ENCODE data around the gene ITIH5.
A peak's percentile ranks its signal among the peaks of the same experiment; 100 is the strongest.
"Not testable (repeated sequence)": the region's sequence is repeated elsewhere in the genome, so short reads cannot be mapped to it uniquely, and the experiment has no call there.

Gene ITIH5

DNA sequence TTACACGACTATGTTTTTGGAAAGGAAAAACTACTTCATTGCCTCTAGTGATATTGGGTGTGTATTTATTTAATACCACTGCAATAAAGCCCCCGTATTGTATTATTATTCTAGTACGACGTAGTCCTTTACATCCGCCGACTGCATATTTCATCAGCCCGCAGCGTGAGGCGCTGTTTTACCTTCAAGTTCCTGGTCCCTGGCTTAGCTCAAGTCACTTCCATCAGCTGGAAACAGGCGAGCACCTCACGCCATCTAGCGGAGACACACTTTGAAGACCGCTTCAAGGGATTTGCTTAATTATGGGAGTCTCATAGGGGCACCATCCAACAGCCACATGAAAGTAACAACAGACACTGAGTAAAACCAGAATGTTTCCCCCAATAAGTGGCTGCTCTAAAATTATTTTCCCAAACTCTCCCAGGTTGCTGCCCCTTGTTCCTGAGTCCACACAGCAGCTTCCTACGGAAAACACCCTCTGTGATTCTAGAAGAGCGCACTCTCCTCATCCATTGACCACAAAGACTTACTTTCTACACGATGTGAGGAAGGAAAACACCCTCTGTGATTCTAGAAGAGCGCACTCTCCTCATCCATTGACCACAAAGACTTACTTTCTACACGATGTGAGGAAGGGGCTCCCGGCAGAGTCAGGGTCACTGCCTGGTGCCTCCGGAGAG, 20.6 kb upstream of the ITIH5 start:
- peak; percentile 31 to 83 for DNase-seq

DNA sequence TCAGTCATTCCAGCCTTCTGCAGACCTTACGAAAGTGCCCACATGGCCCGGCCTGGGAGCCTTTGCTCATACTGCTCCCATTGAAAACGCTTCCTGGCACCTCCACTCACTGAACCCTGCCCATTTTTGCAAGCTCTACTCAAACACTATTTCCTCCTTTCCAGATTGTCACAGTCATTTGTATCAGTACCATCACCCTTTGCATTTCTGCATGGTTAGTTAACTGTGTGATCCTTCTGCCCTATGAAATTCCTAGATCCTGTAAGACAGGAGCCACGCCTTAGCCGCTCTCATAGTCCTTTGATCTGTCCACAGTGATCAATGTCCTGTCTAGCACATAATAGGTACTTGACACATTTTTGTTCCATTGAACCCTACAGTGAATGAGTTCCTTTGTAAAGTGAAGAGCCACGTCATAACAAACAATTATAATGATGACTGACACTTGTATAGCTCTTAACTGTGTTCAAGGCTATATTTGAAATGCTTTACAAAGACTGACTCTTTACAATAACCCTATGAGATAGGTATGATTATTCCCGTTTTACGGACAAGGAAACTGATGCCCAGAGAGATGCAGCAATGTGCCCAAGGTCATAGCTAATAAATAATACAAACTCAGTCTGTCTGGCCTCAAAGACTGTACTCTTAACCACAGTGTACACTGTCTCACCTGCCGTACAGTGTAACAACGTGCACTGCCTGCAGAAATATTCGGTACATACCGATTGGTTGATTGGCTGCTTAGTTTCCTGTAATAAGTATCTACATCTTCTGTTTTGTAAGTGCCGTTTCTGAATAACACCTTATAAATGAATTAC, 19.8 kb upstream of the ITIH5 start:
- DNase-seq: no peak

DNA sequence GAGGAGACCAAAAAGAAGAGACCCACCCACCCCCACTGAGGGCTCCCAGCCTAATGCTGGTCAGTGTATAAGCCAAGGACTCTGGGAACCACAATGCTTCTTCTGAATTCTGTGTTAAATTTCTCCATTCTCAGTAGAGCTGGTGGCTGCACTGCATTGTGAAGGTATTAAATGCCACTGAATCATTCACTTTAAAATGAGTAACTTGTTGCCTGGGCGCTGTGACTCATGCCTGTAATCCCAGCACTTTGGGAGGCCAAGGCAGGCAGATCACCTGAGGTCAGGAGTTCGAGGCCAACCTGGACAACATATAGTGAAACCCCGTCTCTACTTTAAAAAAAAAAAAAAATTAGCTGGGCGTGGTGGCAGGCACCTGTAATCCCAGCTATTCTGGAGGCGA, 13.3 kb upstream of the ITIH5 start:
- not testable (repeated sequence) for DNase-seq

DNA sequence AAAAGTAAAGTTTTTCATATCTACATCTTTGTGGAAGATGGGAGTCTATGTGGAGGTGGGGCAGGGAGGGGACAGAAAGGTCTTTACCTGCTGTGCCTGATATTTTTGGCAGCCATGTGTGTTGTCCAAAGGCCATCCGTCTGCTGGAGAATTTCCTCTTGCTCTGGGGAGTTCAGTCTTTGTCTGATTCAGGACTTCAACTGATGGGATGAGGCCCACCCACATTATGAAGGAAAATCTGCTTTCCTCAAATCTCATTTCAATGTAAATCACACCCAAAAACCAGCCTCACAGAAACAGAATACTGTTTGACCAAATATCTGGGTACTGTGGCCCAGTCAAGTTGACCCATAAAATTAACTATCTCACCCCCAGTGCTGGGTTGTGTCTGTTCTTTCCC, 12.5 kb upstream of the ITIH5 start:
- DNase-seq: no peak

DNA sequence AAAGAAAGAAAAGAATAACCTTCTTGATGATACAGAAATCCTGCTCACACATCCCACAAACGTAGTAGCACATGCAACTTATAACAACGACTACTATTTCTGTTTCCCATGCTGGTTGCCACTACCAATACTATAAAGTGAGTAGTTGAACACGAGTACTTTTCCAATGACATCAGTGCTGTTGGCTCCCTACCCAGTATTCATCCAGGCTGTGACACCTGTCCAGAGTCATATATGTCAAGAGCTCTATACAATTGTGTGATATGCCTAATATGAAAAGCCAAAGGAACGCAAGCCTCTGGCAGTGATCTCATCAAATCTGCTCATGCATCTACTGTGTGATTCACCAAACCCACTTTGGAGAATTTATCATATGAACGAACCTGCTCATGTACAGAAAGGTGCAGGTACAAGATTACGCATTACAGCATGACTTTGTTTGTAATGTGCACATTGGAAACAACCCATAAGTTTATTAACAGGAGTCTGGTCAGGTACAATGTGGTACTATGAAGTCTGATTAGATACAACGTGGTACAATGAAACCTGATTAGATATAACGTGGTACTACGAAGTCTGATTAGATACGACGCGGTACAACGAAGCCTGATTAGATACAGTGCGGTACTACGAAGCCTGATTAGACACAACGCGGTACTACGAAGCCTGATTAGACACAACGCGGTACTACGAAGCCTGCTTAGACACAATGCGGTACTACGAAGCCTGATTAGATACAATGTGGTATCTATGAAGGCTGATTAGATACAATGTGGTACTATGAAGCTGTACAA, 5.8 kb upstream of the ITIH5 start:
- DNase-seq: no peak

DNA sequence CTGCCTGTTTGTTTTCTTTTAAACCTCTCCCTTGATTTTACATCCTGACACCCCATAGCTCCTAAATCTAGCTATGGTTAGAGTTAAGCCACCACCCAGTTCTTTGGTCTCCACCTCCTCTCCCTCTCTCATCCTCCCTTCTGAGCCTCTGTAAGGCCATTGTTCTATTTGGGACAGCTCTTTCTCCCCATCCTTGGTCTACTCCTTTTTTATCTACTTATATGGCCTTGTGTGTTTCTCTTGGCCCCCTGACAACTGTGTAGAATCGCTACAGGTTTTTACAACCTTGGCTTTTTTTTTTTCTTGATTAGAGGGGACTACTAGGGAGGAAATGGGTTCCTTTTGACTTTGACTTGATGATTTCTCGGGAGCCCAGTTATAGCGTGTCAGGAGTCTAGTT, 3.4 kb upstream of the ITIH5 start:
- DNase-seq: no peak

DNA sequence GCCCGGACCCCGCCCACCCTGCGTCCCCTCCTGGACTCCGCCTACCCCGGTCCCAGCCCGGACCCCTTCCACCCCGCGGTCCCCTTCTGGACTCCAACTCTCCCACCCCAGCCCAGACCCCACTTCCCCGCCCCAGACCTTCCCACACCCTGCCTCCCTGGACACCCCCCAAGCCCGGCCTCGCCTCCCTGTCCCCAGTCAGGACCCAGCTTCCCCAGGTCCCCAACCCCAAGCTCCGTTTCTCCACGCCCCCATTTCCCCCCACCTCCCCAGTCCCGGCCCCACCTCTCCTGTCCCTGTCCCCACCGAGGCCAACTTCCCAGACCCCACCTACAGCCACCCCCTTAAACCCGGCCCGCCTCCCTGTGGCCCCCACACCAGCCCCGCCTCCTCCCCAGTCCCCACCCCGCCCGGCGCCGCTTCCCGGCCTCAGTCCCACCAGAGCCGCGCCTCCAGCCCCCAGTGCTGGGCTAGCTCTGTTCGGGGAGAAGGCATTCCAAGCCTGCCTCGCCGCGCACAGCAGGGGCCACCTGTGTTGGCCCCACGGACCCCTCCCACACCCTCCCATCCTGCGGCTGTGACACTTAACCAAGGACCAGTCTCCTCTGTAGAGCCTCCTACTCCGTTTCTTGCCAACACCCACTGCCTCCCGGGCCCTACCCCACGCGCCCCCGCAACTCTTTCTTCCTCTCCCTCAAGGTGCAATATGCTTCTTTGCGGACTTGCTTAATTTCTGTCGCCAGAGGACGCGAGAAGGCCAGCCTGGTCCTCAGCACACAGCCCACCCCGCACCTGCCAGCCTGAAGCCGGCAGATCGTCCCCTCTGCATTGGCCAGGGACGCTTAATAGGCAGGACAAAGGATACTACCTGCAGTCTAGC, 736 bp upstream of the ITIH5 start:
- no peak for DNase-seq

DNA sequence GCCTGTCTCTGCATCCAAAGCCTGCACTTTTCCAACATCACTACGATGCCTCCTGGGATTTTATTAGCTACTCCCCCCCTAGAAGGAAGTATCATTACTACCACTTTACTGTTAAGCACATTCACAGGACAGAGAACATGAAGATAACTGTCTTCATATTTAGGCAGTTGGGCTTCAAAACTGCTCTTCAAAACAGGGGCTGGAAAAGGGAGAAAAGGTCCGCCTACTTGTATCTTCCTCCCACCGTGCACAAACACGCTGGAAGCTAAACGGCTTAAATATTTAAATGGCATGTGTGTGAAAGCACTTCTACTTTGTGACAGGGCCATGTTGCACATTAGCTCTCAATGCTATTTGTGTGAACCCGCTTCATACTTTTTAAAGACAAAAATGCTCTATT, 999 bp downstream of the ITIH5 start:
- no peak for DNase-seq

GRCh38 chr10:7664707-7665106, 2.1 kb downstream of the ITIH5 start:
- DNase-seq: no peak

DNA sequence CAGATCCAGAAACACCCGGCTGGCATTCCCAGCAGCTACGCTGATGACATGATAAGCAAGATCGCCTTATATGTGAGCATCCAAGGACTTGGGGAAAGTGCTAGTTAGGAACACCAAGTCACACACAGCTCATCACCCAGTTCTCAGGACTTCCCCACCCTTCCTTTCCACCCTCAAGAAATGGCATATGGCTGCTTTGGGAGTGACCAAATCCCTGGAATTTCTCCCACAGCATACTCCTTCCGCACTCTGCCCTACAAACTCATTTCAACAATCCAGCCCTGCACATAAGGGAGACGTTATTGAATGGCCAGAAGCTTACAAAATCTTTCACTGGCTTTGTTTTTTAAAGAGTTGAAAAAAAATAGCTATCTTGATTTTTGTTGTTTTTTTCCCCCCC, 4.2 kb downstream of the ITIH5 start:
- no peak for DNase-seq

GRCh38 chr10:7659560-7659959, 7.2 kb downstream of the ITIH5 start:
- DNase-seq: no peak

- DNase-seq: no peak
These were observed 9.2 kb downstream of the ITIH5 start for GRCh38 chr10:7657552-7657951.

GRCh38 chr10:7657079-7657478, 9.7 kb downstream of the ITIH5 start:
- DNase-seq: not testable (repeated sequence)

DNA sequence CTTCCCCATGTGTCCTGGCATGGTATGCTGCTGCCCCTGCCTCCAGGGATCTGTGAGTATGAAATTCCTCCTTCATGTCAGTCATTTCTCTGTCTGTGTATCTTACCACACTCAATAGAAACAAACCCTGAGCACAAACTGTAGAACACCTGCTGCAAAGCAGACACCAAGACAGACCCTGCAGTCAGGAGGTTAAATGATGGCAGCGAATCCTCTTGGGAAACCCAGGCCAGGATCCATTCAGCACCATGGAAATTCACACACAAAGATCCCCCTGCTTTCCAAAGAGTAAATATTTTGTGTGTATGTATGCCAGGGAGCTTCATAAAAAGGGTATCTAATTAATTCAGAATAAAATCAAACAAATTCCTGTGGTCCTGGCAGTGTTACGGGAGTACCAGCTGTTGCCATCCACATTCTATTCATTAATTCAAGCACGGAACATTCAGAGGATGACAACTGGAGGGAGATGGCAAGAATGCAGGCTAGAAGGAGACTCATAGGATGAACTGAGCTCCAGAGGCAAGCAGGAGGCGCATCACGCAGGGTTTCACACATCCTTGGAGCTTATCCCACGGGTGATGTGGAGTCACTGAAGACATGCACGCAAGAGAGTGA, 14.8 kb downstream of the ITIH5 start:
- no peak for DNase-seq

- no peak for DNase-seq
These were observed 17.0 kb downstream of the ITIH5 start for GRCh38 chr10:7649673-7650300.

DNA sequence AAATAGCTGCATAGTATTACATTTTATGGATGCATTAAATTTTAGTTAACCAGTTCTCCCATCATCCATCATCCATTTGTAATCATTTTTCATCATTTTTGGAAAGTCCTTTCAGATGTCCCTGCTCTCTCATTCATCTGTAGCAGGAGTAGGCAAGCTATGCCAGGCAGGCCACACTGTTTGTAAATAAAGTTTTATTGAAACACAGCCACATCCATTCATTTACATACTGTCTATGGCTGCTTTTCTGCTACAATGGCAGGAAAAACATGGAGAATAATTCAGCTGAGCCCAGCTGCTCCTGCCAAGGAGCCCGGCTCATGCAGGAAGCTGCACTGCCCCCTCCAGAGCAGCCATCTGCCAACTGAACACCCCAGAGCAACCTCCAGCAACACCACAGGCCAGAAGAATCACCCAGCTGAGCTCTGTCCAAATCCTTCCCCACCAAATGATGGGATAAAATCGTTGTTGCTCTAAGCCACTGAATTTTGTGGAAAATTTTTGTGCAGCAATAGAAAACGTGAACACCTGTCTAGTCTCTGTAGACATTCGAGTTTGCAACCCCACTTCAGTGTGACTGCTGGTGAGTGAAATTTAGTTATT, 19.6 kb downstream of the ITIH5 start:
- no peak for DNase-seq

DNA sequence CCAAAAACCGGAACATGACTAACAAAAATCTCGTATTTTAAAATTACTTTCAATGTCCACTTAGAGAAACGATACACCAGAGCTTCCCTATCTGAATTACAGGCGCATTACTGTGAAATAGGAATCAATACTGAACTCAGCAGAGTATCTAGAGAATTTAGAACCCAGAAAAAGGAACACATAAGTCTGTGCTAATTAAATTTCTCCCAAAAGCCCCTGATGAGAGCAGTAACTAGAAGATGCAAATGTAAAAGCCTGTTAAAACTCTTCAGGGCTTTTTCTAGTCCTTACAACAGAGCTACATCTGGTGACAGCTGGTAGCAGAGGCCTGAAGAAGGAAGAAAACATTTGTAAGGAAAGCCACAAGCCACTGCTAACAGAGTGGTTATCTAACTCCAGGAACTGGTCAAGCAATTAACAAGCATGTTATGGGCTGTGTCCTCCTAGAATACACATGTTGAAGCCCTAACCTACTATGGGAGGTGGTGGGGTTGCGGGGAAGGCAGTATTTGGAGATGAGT, 24.2 kb downstream of the ITIH5 start:
- DNase-seq: no peak

DNA sequence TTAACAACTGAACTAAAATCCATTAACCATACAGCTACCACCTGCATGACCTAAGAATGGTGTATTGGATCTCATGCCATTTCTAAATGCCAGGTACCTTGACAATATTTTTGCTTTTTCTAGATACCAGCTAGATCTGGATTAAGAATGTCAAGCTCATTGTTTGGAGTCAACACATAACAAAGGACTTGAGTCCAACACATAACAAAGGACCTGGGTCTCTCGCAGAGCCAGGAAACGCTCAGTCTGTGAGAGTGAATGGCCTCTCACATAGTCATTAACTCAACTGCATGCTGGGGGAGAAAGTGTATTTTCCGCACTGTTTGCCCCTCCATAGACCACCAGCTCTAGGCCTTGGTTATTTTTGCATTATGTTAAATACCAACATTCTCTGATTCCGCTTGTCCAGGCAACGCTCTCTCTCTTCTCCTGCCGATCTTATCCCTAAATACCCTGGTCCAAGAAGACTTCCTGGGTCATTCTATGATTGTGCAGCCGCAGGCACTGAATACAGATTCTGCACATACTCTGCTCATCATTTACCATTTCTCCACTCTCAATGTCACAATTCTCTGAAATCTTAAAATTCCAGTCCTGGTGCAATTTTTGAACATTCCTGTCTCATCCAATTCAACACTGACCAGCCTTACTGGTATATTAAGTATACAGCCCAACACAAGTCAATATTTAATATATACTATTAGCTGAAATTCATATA, 31.2 kb downstream of the ITIH5 start:
- no peak for DNase-seq

DNA sequence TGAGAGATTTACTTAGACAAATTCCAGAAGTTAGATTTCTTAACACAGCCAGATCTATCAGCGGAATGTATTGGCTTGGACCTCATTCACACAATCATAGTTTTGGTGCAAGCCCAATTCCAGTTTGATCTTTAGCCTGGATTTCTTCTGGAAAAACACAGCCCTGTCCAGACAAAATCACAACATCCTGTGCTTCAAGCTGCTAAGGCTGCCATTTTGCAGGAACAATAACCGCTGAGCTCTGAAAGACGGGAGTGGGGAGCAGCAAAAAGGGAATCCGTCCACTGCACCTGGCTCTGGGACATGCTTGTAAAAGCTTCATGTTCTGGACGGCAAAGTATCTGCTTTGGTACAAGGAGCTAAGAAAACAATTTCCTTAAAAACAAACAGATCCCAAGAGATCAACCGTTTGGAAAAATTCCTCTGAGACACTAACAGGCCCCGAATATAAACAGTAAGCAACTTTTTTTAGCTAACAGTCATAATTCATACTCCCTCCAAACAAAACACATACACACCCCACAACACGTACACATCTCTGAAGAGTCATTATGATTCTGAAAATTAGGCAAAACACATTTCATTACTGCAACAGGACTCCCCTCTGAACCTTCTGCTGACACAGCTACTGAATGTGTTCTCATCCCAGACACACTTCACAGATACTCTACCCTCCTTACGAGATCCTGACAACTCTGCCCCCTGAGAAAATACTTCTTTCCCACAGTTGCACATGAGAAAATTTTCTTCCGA, 32.4 kb downstream of the ITIH5 start:
- DNase-seq: no peak

GRCh38 chr10:7626283-7626682, 40.5 kb downstream of the ITIH5 start:
- DNase-seq: no peak

All from SW 1271 (cell line).